ENCODE results near the gene FURIN. TPM values are rescaled to one million over a fixed set of nuclear protein-coding genes. Genes with fewer than 3 reads are reported as not detected.
A peak's percentile ranks its signal among the peaks of the same experiment; 100 is the strongest.

Gene FURIN
- total and polyA plus RNA-seq, 12 donors: 29.5 to 82.5 (median 40.9) TPM

- no peak for TF ChIP-seq CTCF (IDR thresholded peaks at IDR 0.05)
- WGBS, 2 donors: 11 to 12% methylated on average over 46 to 58 of the region's 58 CpGs
- peak; percentile 82 to 85 for DNase-seq
- Histone ChIP-seq H3K27ac (peak within 1 kb of the TSS; percentile 88 to 100 (median 97)), H3K9me3 (no peaks in the 10 kb centered on the region), H3K4me3 (peak within 1 kb of the TSS; percentile 34 to 83 (median 70)), H3K4me1 (peaks cover 16 to 66% (median 50%) of the 10 kb centered on the region in 9 donors), H3K36me3 (peaks cover 1 to 69% (median 31%) of the 10 kb centered on the region in 9 donors), H3K27me3 (no peaks in the 10 kb centered on the region)
- intact Hi-C loops (cut with DNase I): loop anchor here in 5 of 10 donors (2.0 to 10.0 kb wide), 5 partner anchors 13 to 389 kb away; partner anchors contain the start of genes BLM (in 2 of the 5) and CRTC3 (in 1 of the 5)
- ATAC-seq: peak; percentile 66 to 85 (median 74)
Measured at GRCh38 chr15:90883976-90884718, 15.8 kb downstream of the FURIN start, which contains the start of gene FES. FES (plus strand) TSS chr15:90884504; CDS start chr15:90885046, 542 bp downstream.

- Histone ChIP-seq H3K9me3 (no peaks in the 10 kb centered on the region), H3K4me3 (peak overlapping the region; percentile 34 to 83 (median 70)), H3K27ac (peak overlapping the region; percentile 88 to 100 (median 97)), H3K36me3 (peaks cover 0 to 69% (median 26%) of the 10 kb centered on the region in 9 donors), H3K27me3 (no peaks in the 10 kb centered on the region), H3K4me1 (peaks cover 16 to 66% (median 50%) of the 10 kb centered on the region in 9 donors)
- no peak for DNase-seq
- 33 to 37% methylated on average over 16 of the region's 16 CpGs for WGBS, 2 donors
- ATAC-seq: peak in 7 of 8 donors; percentile 1 to 20 (median 6)
- intact Hi-C loops (cut with DNase I): loop anchor here in 8 of 10 donors (1.0 to 10.0 kb wide), 10 partner anchors 14 to 390 kb away; partner anchors contain the start of genes BLM (in 4 of the 8) and CRTC3 (in 1 of the 8)
- TF ChIP-seq CTCF (IDR thresholded peaks at IDR 0.05): no peak
Measured at GRCh38 chr15:90884719-90885431, 16.5 kb downstream of the FURIN start.

- intact Hi-C loops (cut with DNase I): loop anchor here (1.0 to 10.0 kb wide), 10 partner anchors 15 to 391 kb away; partner anchors contain the start of genes BLM (in 4 of the 10) and CRTC3 (in 1 of the 10)
- peaks cover 16 to 66% (median 50%) of the 10 kb centered on the region in 9 donors for H3K4me1 ChIP-seq
Measured at GRCh38 chr15:90885432-90886290, 17.3 kb downstream of the FURIN start.

More at GRCh38 chr15:90885432-90886290, 17.3 kb downstream of the FURIN start:
- Histone ChIP-seq H3K36me3 (peaks cover 0 to 69% (median 27%) of the 10 kb centered on the region in 9 donors), H3K9me3 (no peaks in the 10 kb centered on the region), H3K27ac (peak overlapping the region; percentile 88 to 100 (median 97)), H3K4me3 (peak overlapping the region; percentile 34 to 83 (median 70)), H3K27me3 (no peaks in the 10 kb centered on the region)
- ATAC-seq: peak; percentile 50 to 81 (median 69)
- DNase-seq: peak; percentile 86 to 88
- WGBS, 2 donors: 35 to 51% methylated on average over 23 of the region's 23 CpGs
- TF ChIP-seq CTCF (IDR thresholded peaks at IDR 0.05): peak; percentile 95 to 100 (median 99)

Measured in heart right ventricle (tissue), 16 donors.